ENCODE measurements around the gene GOLGA8J.

DNA sequence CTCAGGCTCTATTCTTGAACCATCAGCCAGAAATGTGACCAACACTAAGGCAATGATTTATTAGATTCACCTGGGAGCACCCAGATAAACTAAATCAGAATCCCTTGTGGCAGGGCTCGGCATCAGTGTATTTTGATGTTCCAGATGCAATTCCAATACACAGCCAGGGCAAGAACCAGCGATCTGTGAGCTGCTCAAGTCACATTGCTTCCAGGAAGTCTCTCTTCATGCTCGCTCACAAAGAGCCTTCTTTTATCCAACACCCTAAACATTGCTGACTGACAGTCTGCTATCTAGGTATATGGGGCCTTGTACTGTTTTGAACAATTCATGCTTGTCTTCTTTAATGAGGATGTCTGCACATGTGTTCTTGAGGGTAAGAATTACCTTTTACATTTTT, 40.9 kb upstream of the GOLGA8J start:
- no peak for TF ChIP-seq POLR2A (IDR thresholded peaks at IDR 0.05; ENCODE audit: low read depth)
- TF ChIP-seq, protein P1, sequence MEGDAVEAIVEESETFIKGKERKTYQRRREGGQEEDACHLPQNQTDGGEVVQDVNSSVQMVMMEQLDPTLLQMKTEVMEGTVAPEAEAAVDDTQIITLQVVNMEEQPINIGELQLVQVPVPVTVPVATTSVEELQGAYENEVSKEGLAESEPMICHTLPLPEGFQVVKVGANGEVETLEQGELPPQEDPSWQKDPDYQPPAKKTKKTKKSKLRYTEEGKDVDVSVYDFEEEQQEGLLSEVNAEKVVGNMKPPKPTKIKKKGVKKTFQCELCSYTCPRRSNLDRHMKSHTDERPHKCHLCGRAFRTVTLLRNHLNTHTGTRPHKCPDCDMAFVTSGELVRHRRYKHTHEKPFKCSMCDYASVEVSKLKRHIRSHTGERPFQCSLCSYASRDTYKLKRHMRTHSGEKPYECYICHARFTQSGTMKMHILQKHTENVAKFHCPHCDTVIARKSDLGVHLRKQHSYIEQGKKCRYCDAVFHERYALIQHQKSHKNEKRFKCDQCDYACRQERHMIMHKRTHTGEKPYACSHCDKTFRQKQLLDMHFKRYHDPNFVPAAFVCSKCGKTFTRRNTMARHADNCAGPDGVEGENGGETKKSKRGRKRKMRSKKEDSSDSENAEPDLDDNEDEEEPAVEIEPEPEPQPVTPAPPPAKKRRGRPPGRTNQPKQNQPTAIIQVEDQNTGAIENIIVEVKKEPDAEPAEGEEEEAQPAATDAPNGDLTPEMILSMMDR (IDR thresholded peaks at IDR 0.05) = no peak
- TF ChIP-seq EP300 (IDR thresholded peaks at IDR 0.05) = no peak

Data from esophagus muscularis mucosa (tissue), 4 donors.